K562 (cell line): ENCODE results near the gene APOC1. TPM values are rescaled to one million over a fixed set of nuclear protein-coding genes. Genes with fewer than 3 reads are reported as not detected.
A peak's percentile ranks its signal among the peaks of the same experiment; 100 is the strongest.

ENCODE experiments used
- E2F5 ChIP-seq: sonication (generic); formaldehyde crosslinking; IDR thresholded peaks from 2 replicates; pipeline ENCODE4 v1.8.0; 2022; ENCODE audit warnings: mild to moderate bottlenecking, missing genetic modification reagents
- FOSL1 ChIP-seq: fragments of 200-800 bp; sonication (Bioruptor generic); conservative IDR thresholded peaks from 2 replicates; pipeline ENCODE4 v1.6.1; 2016; ENCODE audit warnings: missing genetic modification characterization, missing compliant biosample characterization
- HDAC6 ChIP-seq: IDR thresholded peaks from 2 replicates; pipeline ENCODE4 v1.6.1; 2012; ENCODE audit warnings: low read depth, mild to moderate bottlenecking, control low read depth, inconsistent platforms, low read length, moderate library complexity
- NR2C1 ChIP-seq, 2 experiments: fragments of 450-650 bp; IDR thresholded peaks; 2 replicates each; pipeline ENCODE4 v1.6.1; 2017; ENCODE audit warnings: mild to moderate bottlenecking in 2 of 2, antibody characterized with exemption in 1 of 2, inconsistent platforms in 1 of 2, missing compliant biosample characterization in 1 of 2, missing genetic modification characterization in 1 of 2
- RFX7 ChIP-seq: fragments of 250-450 bp; sonication (Bioruptor Pico); IDR thresholded peaks from 2 replicates; pipeline ENCODE4 v1.5.1; 2021; ENCODE audit warnings: mild to moderate bottlenecking
- SMAD1 ChIP-seq: fragments of 150-350 bp; IDR thresholded peaks from 2 replicates; pipeline ENCODE4 v1.6.1; 2014; ENCODE audit warnings: low read length, low read depth; ENCODE audit not compliant: partially characterized antibody
- SMAD2 ChIP-seq: fragments of 150-350 bp; IDR thresholded peaks from 2 replicates; pipeline ENCODE4 v1.6.1; 2014; ENCODE audit warnings: low read depth, mild to moderate bottlenecking, low read length
- SRSF7 ChIP-seq: fragments of 200-400 bp; formaldehyde crosslinking; optimal IDR thresholded peaks from 2 replicates; pipeline ENCODE3; 2017; ENCODE audit warnings: mild to moderate bottlenecking, low read depth, low read length
- THRAP3 ChIP-seq: fragments of 450-650 bp; IDR thresholded peaks from 2 replicates; pipeline ENCODE4 v1.6.1; 2016; ENCODE audit warnings: mild to moderate bottlenecking, inconsistent platforms, borderline replicate concordance
- XRCC5 ChIP-seq: fragments of 200-400 bp; formaldehyde crosslinking; IDR thresholded peaks from 2 replicates; pipeline ENCODE4 v1.6.1; 2017; ENCODE audit warnings: low read depth, mild to moderate bottlenecking, low read length
- ZHX1 ChIP-seq: fragments of 150-350 bp; conservative IDR thresholded peaks from 2 replicates; pipeline ENCODE4 v1.6.1; 2014; ENCODE audit warnings: low read length
- ZNF277 ChIP-seq: fragments of 250-450 bp; sonication (Bioruptor Pico); IDR thresholded peaks from 2 replicates; pipeline ENCODE4 v1.8.0; 2022; ENCODE audit warnings: inconsistent platforms, mild to moderate bottlenecking, moderate library complexity, borderline replicate concordance
- ZNF280A ChIP-seq: fragments of 450-650 bp; IDR thresholded peaks from 2 replicates; pipeline ENCODE4 v1.6.1; 2018; ENCODE audit warnings: mild to moderate bottlenecking, low read depth; ENCODE audit not compliant: partially characterized antibody
- ZNF280B ChIP-seq: fragments of 250-450 bp; sonication (Bioruptor Pico); IDR thresholded peaks from 2 replicates; pipeline ENCODE4 v1.5.1; 2021; ENCODE audit warnings: mild to moderate bottlenecking
- ZNF639 ChIP-seq, 2 experiments: fragments of 200-800 bp in 1 of 2; sonication (Bioruptor generic) in 1 of 2; sonication (generic) in 1 of 2; formaldehyde crosslinking in 1 of 2; IDR thresholded peaks in 1 of 2; conservative IDR thresholded peaks in 1 of 2; 2 replicates each; pipeline versions ENCODE4 v1.5.0 to v1.6.1; 2016 to 2020; ENCODE audit warnings: missing compliant biosample characterization in 1 of 2, missing genetic modification characterization in 1 of 2, missing genetic modification reagents in 1 of 2
- ZNF76 ChIP-seq: fragments of 250-450 bp; sonication (Bioruptor Pico); IDR thresholded peaks from 2 replicates; pipeline ENCODE4 v1.4.0; 2020; ENCODE audit warnings: mild to moderate bottlenecking, moderate library complexity, borderline replicate concordance
- polyA plus RNA-seq, 8 experiments: library from polyadenylated mRNA; depleted of rRNA in 4 of 8; stranded (reverse) in 5 of 8; unstranded in 3 of 8; fragments of >200 nt; fragmentation: Nextera tagmentation in 2 of 8; fragmentation: Illumina TruSeq in 1 of 8; extraction: Ambion mirVana in 2 of 8; extraction: Trizol in 1 of 8; gene quantifications; 2 replicates each; pipeline versions ENCODE4 v1.2.1 to v1.2.3, GENCODE V29; 2011 to 2014; ENCODE audit warnings: inconsistent platforms in 1 of 8, missing spikeins in 1 of 8
- total RNA-seq, 7 experiments: library from RNA; depleted of rRNA in 6 of 7; stranded (reverse); fragments of >200 nt in 6 of 7; fragmentation: Illumina TruSeq in 2 of 7; extraction: Trizol in 2 of 7; gene quantifications; 2 replicates each; pipeline versions ENCODE4 v1.2.1 to v1.2.3, GENCODE V29; 2011 to 2021; ENCODE audit warnings: low replicate concordance in 1 of 7

The APOC1 gene
- total and polyA plus RNA-seq, 9 of the 15 experiments (the other 6 are each of a cell fraction or from before 2014, with no cell fraction given): 115 to 408 (median 220) TPM

- no peak for TF ChIP-seq E2F5 (CRISPR knock-in tag)
- TF ChIP-seq SRSF7: no peak
- no peak for TF ChIP-seq HDAC6
- no peak for TF ChIP-seq ZNF76 (CRISPR knock-in tag)
- TF ChIP-seq ZNF277 (CRISPR knock-in tag): no peak
- TF ChIP-seq SMAD1: no peak
- no peak for TF ChIP-seq FOSL1
- TF ChIP-seq RFX7 (CRISPR knock-in tag): no peak
- peak; percentile 79; the same call in 1 of the 2 replicates for TF ChIP-seq THRAP3
- TF ChIP-seq ZNF280B (CRISPR knock-in tag): no peak
- peak; percentile 90 for TF ChIP-seq XRCC5
- no peak for TF ChIP-seq ZNF639 (CRISPR knock-in tag; conservative IDR thresholded peaks at IDR 0.05 in 1 of 2, IDR thresholded peaks at IDR 0.05 in 1 of 2)
- TF ChIP-seq SMAD2: no peak
- TF ChIP-seq NR2C1 (IDR thresholded peaks at IDR 0.05): no peak
- TF ChIP-seq NR2C1 (tag; IDR thresholded peaks at IDR 0.05): no peak
- TF ChIP-seq ZHX1: no peak
- TF ChIP-seq ZNF280A: no peak
These were observed 10.6 kb upstream of the APOC1 start (continued) for GRCh38 chr19:44903602-44904425.
